Muscle layer of colon (tissue), 2 donors: ENCODE data around the gene TPPP3.

Experiments used
- H3K27ac ChIP-seq: one replicate; pipeline ENCODE4 v1.7.0; 2013; ENCODE audit warnings: low read depth, mild to moderate bottlenecking, low read length, moderate library complexity
- H3K27me3 ChIP-seq, 2 donors: one replicate each; pipeline ENCODE4 v1.7.0; 2013; ENCODE audit warnings: low read length in 2 of 2, mild to moderate bottlenecking in 2 of 2; ENCODE audit not compliant: insufficient read depth in 2 of 2, control insufficient read depth in 1 of 2
- H3K36me3 ChIP-seq: one replicate; pipeline ENCODE4 v1.7.0; 2013; ENCODE audit warnings: mild to moderate bottlenecking, low read length; ENCODE audit not compliant: insufficient read depth
- H3K4me1 ChIP-seq: one replicate; pipeline ENCODE4 v1.7.0; 2013; ENCODE audit warnings: mild to moderate bottlenecking, low read length; ENCODE audit not compliant: insufficient read depth
- H3K4me3 ChIP-seq, 2 donors: one replicate each; pipeline ENCODE4 v1.7.0; 2013; ENCODE audit warnings: low read length in 2 of 2, low read depth in 1 of 2, mild to moderate bottlenecking in 1 of 2, moderate library complexity in 1 of 2
- H3K9ac ChIP-seq: one replicate; pipeline ENCODE4 v1.7.0; 2013; ENCODE audit warnings: low read length
- H3K9me3 ChIP-seq: one replicate; pipeline ENCODE4 v1.7.0; 2013; ENCODE audit warnings: mild to moderate bottlenecking, low read length
- donor health status: abdominal sarcoma.
- donor health status: Adenocarcinoma of cecum.

Gene TPPP3

DNA sequence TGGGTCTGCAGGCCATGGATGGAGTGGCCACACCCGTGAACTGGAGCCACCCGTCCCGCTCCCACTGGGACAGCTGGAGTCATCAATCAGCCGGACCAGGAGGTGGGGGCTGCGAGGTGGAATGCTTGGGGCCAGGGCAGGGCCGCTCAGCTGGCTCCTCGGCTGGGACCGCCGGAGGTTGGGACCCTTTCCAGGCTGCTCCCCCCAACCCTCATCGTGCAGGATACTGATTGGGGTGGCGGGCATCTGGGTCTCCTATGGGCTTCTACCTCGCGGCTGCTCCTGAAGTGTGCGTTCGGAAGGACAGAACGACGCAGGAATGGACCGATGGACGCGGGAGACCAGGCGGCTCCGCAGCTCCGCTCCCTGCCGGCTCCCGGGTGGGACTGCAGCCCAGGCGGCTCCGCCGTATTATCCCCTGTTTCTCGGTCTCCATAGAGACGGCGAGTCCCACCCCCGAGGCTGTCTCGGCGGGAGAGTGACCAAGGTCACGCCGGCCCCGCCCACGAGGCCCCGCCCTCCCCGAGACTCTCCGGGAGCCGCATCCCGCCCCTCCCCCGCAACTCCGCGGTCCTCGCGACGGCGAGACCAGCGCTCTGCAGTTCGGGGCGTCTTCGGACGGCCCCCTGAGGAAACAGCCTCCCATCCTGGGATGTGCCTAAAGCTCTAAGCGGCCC lies at the start of gene TPPP3:
TSS of gene TPPP3 (minus strand) at position 388 of the 677 bp plus-strand sequence. CDS start 2,387 bp downstream, outside the sequence.
- peaks cover 0 to 11% of the 10 kb centered on the region in 2 donors for H3K27me3 ChIP-seq
- H3K27ac ChIP-seq = peak within 1 kb of the TSS; percentile 52
- H3K9me3 ChIP-seq = no peaks in the 10 kb centered on the region
- H3K4me1 ChIP-seq = peaks cover 59% of the 10 kb centered on the region
- H3K36me3 ChIP-seq = no peaks in the 10 kb centered on the region
- peak within 1 kb of the TSS; percentile 25 to 81 for H3K4me3 ChIP-seq
- peak within 1 kb of the TSS; percentile 42 for H3K9ac ChIP-seq

DNA sequence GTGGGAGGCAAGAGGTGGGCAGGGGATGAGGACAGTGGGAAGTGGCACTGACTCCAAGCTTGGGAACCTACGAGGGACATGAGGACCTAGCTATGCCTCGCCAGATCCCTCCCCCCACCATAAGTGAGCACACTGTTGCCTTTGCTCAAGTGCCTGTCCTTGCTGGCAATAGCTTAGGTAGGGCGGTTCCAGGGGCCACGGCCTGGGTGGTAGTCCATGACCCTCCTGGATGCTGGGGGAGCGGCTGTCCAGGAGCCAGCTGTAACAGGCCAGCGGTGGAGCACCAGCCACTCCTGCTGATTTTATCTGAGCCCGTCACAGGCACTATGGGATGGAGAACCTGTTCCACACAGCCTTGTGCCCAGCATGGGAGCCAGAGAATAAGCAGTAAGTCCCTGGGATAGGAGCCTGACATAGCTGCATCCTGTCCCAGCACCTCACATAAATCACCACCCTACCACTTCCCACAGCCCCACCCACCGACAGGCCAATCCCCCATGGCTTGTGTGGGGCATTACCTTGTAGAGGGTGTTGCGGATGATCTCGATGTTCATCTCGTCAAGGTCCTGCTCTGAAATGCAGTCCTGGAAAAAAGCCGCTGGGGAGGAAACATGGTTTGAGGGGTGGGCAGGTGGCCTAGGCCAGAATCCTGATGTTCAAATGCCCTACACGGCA lies 49.4 kb upstream of the TPPP3 start:
- Histone ChIP-seq H3K9ac (peak overlapping the region; percentile 11), H3K36me3 (peaks cover 31% of the 10 kb centered on the region), H3K27ac (peak overlapping the region; percentile 82), H3K4me1 (peaks cover 72% of the 10 kb centered on the region), H3K4me3 (no peak overlapping the region), H3K27me3 (no peaks in the 10 kb centered on the region), H3K9me3 (no peaks in the 10 kb centered on the region)

DNA sequence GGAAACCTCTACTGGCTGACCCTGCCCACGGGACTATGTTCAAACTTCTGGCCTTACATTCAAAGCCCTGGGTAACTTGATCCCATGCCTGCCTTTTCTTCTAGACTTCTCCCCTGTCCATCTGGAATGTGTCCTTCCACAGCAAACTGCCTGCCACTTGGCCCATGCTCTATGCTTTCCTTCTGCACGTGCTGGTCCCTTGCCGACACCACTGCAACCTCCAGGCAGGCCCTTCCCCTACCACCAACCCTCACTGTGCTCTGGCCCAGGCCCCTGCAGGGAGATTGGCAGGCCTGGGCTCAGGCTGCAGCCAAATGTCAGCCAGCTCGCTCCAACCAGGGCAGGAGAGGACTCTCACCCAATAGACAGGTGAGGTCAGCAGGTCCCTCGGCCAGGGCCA lies 48.6 kb upstream of the TPPP3 start:
- peaks cover 64% of the 10 kb centered on the region for H3K4me1 ChIP-seq
- H3K4me3 ChIP-seq = no peak overlapping the region
- H3K27ac ChIP-seq = peak overlapping the region; percentile 22
- H3K27me3 ChIP-seq = no peaks in the 10 kb centered on the region
- H3K9me3 ChIP-seq = no peaks in the 10 kb centered on the region
- no peak overlapping the region for H3K9ac ChIP-seq
- peaks cover 38% of the 10 kb centered on the region for H3K36me3 ChIP-seq

DNA sequence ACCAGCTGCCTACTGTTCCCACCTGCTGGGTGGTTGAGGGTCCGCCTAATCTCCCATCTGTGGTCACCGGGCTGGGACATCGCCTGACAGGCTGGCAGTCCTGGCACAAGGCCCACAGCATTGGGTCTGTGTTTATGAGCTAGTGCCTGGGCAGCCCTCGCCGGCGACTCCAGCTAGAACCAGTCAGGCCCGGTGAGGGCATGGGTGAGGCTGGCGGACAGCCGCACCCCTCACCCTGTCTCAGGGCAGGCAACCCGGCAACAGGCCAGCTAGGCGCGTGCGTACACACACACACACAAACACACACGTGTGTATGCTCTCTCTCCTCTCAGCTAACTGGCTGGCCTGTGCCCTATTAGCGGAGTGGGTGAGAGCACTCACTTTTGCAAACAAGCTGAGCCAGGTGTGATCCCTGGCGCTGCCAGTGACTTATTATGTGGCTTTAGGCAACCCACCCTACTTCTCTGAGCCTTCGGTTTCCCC lies 48.0 kb upstream of the TPPP3 start:
- peaks cover 43% of the 10 kb centered on the region for H3K36me3 ChIP-seq
- H3K27ac ChIP-seq = no peak overlapping the region
- H3K9ac ChIP-seq = no peak overlapping the region

DNA sequence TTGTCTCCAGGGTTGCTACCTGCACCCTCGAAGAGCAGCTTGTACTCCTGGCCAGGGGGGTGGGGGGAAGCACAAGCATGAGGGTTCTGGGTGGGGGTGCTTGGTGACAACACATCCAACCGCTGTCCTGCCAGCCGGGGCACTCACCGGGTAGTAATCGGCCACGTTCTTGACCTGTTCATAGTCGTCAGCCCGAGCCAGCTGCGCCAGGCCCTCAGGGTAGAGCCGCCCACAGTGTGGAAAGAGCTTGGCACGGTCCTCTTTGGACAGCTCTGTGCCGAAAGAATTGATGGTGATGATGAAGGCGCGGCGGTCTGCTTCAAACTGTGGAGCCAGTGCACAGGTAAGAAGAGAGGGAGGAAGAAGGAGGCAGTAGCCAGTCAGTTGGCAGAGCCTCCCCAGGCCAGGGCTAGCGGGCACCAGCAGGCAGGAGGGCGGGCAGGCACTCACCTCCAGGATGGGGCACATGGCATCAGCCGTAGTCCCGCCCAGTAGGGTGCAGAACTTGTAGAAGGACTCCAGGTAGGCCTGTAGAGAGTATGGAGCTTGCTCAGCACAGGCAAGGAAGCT lies 45.6 kb upstream of the TPPP3 start:
- Histone ChIP-seq H3K4me1 (peaks cover 34% of the 10 kb centered on the region), H3K27me3 (no peaks in the 10 kb centered on the region), H3K36me3 (peaks cover 30% of the 10 kb centered on the region), H3K9ac (no peak overlapping the region), H3K9me3 (no peaks in the 10 kb centered on the region), H3K27ac (no peak overlapping the region), H3K4me3 (no peak overlapping the region)

More for the DNA sequence above, 48.0 kb upstream of the TPPP3 start:
- H3K9me3 ChIP-seq = no peaks in the 10 kb centered on the region
- peaks cover 58% of the 10 kb centered on the region for H3K4me1 ChIP-seq
- no peak overlapping the region for H3K4me3 ChIP-seq
- no peaks in the 10 kb centered on the region for H3K27me3 ChIP-seq

DNA sequence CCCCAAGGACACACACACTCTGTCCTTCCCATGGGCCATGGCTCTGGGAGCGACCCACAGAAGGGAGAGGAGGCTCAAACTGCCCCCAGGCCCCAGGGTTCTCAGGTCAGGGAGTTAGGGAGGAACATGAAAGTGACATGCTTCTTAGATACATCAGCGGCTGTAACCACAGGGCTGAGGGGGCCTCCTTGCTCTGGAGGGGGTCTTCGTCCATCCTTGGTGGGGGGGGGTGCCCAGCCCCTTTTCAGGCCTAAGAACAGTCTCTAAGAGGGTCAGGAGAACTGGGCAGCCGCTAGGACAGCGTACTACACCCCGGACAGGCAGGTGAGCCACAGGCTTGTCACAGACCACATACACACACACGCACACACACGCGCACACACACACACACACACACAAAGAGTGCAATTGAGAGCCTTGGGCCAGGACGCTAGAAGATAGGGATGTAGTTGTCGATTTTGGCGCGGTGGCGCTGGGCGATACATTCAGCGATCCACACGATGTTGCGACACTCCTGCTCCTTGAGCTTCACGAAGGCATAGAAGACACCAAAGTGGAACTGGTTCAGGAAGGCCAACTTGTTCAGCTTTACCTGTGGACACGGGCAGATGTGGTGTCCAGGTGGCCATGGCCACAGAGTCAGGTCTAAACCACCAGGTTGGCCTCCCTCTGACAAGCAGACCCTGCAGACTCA lies 44.9 kb upstream of the TPPP3 start:
- Histone ChIP-seq H3K9ac (no peak overlapping the region), H3K36me3 (peaks cover 30% of the 10 kb centered on the region), H3K27ac (no peak overlapping the region), H3K4me1 (peaks cover 27% of the 10 kb centered on the region), H3K27me3 (no peaks in the 10 kb centered on the region), H3K9me3 (no peaks in the 10 kb centered on the region), H3K4me3 (no peak overlapping the region)

DNA sequence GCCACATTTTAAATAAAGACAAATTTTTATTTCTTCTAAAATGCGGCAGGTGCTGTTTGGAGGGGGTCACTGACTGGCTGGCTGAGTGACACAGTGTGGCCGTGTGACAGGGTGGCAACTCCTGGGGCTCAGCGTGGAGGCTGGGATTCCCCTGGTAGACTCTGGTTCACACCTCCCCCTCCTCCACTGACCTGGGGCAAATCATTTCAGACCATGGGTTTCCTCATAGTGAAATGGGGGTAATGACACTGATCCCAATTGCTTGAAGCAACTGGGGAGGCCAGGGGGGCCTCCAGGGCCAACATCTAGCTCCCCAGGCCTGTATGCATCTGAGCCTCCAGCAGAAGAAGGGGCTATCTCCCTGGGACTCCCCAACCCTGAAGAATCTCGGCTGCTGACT lies 44.2 kb upstream of the TPPP3 start:
- no peak overlapping the region for H3K4me3 ChIP-seq
- peaks cover 30% of the 10 kb centered on the region for H3K36me3 ChIP-seq
- no peak overlapping the region for H3K9ac ChIP-seq
- no peaks in the 10 kb centered on the region for H3K27me3 ChIP-seq
- no peaks in the 10 kb centered on the region for H3K9me3 ChIP-seq
- peaks cover 20% of the 10 kb centered on the region for H3K4me1 ChIP-seq
- H3K27ac ChIP-seq = no peak overlapping the region

DNA sequence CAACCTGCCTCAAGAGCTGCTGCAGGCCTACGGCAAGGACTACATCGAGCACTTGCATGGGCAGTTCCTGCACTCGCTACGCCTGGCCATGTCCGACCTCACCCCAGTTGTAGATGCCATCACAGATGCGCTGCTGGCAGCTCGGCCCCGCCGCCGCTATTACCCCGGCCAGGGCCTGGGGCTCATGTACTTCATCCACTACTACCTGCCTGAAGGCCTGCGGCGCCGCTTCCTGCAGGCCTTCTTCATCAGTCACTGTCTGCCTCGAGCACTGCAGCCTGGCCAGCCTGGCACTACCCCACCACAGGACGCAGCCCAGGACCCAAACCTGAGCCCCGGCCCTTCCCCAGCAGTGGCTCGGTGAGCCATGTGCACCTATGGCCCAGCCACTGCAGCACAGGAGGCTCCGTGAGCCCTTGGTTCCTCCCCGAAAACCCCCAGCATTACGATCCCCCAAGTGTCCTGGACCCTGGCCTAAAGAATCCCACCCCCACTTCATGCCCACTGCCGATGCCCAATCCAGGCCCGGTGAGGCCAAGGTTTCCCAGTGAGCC lies 43.4 kb upstream of the TPPP3 start:
- Histone ChIP-seq H3K9ac (no peak overlapping the region), H3K36me3 (peaks cover 30% of the 10 kb centered on the region), H3K4me1 (peaks cover 14% of the 10 kb centered on the region), H3K27ac (no peak overlapping the region), H3K27me3 (no peaks in the 10 kb centered on the region), H3K4me3 (no peak overlapping the region), H3K9me3 (no peaks in the 10 kb centered on the region)

DNA sequence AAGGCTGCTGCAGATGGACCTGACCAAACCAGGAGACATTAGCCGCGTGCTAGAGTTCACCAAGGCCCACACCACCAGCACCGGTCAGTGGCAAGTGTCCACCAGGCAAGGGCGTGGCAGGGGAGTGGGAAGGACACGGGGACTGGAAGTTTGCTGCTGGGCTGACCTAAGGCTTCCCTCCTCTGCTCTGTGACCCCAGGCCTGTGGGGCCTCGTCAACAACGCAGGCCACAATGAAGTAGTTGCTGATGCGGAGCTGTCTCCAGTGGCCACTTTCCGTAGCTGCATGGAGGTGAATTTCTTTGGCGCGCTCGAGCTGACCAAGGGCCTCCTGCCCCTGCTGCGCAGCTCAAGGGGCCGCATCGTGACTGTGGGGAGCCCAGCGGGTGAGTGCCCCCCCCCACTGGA lies 42.5 kb upstream of the TPPP3 start:
- Histone ChIP-seq H3K27me3 (no peaks in the 10 kb centered on the region), H3K4me1 (peaks cover 9% of the 10 kb centered on the region), H3K9ac (no peak overlapping the region), H3K27ac (no peak overlapping the region), H3K36me3 (peaks cover 25% of the 10 kb centered on the region), H3K4me3 (no peak overlapping the region), H3K9me3 (no peaks in the 10 kb centered on the region)

DNA sequence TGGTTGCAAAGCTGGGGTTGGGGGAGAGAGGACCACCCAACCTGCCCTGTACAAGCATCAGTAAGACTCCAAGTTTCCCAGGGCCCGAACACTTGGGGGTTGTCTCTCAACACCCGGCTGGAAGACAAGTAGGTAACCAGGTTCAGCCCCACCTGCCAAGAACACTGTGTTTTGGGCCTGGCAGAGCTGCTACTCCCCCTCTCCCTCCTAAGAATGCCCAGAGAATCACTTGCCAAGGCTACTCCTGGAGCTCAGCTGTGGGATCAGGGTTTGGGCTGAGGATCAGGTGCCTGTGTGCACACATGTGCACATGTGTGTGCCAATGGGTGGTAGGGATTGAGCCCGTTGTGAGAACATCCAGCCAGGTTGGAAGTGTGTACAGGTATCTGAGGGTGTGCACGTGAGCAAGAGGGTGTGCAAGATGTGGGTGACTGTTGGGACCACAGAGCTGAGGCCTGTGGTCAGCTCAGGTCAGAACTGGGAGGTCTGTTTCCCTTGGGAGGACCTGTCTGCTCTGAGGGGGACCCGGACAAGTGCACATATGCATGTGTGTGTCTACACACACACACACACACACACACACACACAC lies 39.9 kb upstream of the TPPP3 start:
- no peak overlapping the region for H3K4me3 ChIP-seq
- H3K9ac ChIP-seq = no peak overlapping the region
- H3K27ac ChIP-seq = no peak overlapping the region
- peaks cover 0 to 7% of the 10 kb centered on the region in 2 donors for H3K27me3 ChIP-seq
- no peaks in the 10 kb centered on the region for H3K9me3 ChIP-seq
- peaks cover 13% of the 10 kb centered on the region for H3K4me1 ChIP-seq
- H3K36me3 ChIP-seq = peaks cover 17% of the 10 kb centered on the region

DNA sequence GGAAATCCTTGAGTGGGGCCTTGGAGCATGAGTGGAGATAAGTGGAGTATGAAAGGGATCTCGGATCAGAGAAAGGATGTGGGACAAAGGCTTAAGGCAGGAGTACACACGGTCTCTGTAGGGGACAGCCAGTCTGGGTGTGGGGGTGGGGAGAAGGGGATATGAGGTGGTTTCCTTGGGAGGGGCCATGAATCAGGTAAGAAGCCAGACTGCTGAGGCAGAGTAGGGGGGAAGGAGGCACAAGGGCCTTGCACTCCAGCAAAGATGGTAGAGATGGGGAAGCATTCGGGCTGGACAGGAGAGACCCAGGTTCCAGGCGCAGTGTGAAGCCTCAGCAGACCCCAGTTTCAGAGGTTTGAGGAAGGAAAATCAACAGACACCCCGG lies 39.2 kb upstream of the TPPP3 start:
- H3K9me3 ChIP-seq = no peaks in the 10 kb centered on the region
- no peak overlapping the region for H3K27ac ChIP-seq
- H3K36me3 ChIP-seq = peaks cover 11% of the 10 kb centered on the region
- no peak overlapping the region for H3K9ac ChIP-seq
- peaks cover 0 to 7% of the 10 kb centered on the region in 2 donors for H3K27me3 ChIP-seq
- peaks cover 15% of the 10 kb centered on the region for H3K4me1 ChIP-seq
- H3K4me3 ChIP-seq = no peak overlapping the region
